HG03439 (cell line): ENCODE measurements around the gene TRAPPC8.
"Not testable (repeated sequence)": the region's sequence is repeated elsewhere in the genome, so short reads cannot be mapped to it uniquely, and the experiment has no call there.

ENCODE experiments used
- ATAC-seq: cut with Tn5 transposase; IDR thresholded peaks from one replicate; pipeline ENCODE4 v1.9.1; 2021; ENCODE audit warnings: mild to moderate bottlenecking, moderate library complexity; ENCODE audit not compliant: unreplicated experiment

The TRAPPC8 gene, protein sequence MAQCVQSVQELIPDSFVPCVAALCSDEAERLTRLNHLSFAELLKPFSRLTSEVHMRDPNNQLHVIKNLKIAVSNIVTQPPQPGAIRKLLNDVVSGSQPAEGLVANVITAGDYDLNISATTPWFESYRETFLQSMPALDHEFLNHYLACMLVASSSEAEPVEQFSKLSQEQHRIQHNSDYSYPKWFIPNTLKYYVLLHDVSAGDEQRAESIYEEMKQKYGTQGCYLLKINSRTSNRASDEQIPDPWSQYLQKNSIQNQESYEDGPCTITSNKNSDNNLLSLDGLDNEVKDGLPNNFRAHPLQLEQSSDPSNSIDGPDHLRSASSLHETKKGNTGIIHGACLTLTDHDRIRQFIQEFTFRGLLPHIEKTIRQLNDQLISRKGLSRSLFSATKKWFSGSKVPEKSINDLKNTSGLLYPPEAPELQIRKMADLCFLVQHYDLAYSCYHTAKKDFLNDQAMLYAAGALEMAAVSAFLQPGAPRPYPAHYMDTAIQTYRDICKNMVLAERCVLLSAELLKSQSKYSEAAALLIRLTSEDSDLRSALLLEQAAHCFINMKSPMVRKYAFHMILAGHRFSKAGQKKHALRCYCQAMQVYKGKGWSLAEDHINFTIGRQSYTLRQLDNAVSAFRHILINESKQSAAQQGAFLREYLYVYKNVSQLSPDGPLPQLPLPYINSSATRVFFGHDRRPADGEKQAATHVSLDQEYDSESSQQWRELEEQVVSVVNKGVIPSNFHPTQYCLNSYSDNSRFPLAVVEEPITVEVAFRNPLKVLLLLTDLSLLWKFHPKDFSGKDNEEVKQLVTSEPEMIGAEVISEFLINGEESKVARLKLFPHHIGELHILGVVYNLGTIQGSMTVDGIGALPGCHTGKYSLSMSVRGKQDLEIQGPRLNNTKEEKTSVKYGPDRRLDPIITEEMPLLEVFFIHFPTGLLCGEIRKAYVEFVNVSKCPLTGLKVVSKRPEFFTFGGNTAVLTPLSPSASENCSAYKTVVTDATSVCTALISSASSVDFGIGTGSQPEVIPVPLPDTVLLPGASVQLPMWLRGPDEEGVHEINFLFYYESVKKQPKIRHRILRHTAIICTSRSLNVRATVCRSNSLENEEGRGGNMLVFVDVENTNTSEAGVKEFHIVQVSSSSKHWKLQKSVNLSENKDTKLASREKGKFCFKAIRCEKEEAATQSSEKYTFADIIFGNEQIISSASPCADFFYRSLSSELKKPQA (N-terminal part only)

DNA sequence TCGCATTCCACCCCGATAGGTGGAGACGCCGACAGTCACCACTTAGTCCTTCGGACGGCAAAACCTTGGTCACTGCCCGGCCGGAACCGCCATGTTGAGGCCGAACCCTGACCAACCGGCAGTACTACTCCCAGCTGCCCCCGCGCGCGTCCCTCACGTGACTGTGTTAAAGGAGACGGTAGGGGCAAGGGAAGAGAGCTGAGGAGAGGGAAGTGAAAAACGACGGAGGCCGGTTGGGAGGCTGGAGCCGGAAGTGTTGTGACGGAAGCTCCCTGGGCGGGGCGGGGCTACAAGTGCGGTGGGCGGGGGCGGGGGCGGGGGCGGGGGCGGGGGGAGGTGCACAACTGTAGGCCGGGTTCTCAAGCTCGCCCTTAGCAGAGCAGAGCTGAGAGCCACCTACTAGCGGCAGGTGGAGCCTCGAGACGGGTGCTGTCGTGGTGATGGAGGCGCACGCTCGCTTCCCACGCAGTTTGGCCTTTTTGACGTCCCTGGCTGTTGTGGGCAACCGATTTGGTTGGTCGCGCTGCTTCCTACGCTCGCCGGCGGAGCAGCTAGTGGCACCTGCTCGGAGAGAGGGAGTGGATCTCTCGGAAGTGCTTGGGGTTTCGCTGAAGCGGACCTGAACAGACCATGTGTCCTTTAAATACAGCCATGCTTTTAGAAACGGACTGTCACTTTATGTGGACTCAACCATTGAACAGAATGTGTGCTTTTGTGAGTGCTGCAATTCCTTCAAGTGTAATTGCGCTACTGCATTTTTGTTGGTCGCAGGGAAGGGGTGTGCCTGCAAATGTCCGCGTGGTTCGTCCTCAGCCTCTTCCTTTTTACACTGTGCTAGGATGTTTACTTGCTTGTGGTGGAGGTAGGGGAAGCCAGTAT is at the start of gene TRAPPC8:
Gene TRAPPC8, minus strand, starts transcription at position 130 of the 879 bp plus-strand sequence. CDS start 364 bp downstream, outside the sequence.
- peak; percentile 86 for ATAC-seq

- ATAC-seq = peak; percentile 88
These were observed 47.9 kb upstream of the TRAPPC8 start for GRCh38 chr18:31990823-31991222.

DNA sequence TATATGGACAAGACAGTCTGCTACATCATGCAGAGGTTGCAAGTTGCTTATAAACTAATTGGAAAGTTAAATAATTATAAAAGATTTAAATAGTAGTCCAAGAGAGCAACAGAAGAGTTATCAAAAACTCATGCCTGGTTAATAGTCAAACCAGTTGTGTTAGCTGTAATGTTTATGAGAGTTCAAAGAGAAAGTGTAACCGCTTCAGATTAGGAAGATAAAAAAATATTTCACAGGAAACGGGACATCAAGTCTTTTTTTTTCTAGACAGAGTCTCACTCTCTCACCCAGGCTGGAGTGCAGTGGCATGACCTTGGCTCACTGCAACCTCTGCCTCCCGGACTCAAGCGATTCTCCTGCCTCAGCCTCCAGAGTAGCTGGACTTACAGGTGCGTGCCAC is 41.0 kb upstream of the TRAPPC8 start:
- no peak for ATAC-seq

DNA sequence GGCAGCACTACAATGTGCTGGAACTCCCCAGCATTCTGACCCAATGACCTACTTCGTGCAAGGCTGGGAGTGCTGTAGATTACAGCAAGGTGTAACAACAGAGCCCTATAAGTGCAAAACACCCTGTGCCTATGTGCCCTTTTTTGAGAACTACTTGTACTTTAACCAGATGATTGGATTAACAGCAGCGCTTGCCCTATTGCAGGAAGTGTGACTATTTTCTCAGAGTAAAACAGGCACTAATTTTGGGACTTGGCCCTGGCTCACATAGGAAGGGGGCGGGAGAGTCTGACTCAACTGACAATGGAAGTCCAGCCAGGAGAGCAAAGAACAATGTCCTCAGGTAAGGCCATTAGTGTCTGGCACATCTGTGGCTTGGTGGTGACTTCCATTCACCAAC is 40.1 kb upstream of the TRAPPC8 start:
- ATAC-seq = no peak

DNA sequence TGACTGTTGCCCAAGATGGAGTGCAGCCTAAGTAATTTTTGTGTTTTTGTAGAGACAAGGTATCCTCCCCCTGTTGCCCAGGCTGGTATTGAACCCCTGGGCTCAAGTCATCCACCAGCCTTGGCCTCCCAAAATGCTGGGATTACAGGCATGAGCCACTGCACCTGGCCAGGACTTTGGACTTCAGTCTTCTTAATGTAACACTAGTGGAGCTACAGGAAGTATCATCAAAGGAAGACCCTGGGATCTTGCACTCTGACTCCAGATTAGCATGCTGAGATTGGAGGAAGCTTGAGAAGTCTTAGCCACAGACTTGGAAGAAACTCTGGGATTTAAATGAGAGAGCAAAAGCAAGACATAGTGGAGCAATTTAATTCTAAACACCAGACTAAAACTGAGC is 37.9 kb upstream of the TRAPPC8 start:
- no peak for ATAC-seq

DNA sequence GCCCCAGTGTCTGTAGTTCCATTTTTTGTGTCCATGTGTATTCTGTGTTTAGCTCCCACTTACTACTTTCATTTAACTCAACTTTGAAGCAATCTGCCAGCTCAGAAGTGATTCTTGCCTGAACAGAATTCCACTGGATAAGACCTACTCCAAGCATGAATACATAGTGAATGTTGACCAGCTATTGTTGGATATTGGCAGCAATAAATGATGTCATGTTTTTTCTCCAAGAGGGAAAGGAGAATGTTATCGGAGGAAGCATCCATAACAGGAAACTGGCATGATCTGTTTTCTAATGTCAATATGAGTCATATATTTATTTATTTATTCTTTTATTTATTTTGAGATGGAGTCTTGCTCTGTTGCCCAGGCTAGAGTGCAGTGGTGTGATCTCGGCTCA is 36.8 kb upstream of the TRAPPC8 start:
- no peak for ATAC-seq

- no peak for ATAC-seq
These were observed 35.7 kb upstream of the TRAPPC8 start for GRCh38 chr18:31978616-31979015.

- ATAC-seq = no peak
These were observed 34.4 kb upstream of the TRAPPC8 start for GRCh38 chr18:31977270-31977872.

DNA sequence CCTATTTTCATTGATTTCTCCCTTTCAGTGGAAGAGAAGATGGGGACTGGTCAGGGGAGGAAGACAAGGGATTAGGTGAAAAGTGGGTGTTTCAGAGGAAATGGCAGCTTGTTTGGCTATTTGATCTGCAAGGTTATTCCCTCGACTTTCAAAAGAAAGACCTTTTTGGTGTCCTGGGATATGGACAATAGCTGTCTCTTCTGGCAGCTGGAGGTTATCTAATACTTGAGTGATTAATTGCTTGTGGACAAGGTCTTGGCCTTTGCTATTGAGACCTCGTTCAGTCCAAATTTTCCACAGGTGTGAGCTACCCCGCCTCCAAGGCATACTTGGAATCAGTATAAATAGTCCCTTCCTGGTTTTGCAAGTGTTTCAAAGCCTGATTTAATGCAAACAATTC is 33.3 kb upstream of the TRAPPC8 start:
- no peak for ATAC-seq

GRCh38 chr18:31973929-31974546 is 31.1 kb upstream of the TRAPPC8 start:
- no peak for ATAC-seq

DNA sequence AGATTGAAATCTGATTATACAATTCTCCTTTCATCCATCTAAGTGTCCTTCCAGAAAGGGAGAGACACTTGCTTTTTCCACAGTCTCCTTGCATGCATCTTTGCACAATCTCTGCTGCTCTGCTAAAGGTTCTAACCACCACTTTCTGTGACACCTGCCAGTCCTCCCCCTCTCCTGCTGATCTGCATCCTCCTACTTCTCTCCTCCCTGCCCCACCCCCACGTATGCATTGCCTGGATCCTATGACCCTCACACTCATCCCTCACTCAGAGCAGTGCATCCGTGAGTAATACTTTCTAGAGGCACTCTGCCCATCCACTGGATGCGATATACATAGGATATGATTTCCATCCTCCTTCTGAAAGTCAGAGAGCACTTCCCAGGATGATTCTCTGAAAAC is 27.7 kb upstream of the TRAPPC8 start:
- no peak for ATAC-seq

DNA sequence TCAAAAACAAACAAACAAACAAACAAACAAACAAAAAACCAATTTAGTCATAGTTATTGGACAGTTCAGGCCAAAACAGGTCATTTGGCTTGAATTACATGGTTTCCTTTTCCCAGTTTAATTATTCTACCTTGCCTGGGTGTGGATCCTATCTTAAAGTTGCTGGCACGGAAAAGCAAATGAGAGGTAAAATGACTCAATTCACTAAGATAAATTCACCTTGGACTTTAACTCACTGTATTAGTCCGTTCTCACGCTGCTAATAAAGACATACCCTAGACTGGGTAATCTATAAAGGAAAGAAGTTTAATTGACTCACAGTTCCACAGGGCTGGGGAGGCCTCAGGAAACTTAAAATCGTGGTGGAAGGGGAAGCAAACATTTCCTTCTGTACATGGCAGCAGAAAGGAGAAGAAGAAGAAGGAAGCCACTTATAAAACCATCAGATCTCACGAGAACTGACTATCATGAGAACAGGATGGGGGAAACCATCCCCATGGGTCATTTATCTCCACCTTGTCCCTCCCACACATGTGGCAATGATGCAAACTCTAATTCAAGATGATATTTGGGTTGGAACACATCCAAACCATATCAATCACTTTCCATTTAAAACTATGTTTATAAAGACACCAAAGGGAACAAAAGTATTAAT is 22.5 kb upstream of the TRAPPC8 start:
- ATAC-seq = no peak

DNA sequence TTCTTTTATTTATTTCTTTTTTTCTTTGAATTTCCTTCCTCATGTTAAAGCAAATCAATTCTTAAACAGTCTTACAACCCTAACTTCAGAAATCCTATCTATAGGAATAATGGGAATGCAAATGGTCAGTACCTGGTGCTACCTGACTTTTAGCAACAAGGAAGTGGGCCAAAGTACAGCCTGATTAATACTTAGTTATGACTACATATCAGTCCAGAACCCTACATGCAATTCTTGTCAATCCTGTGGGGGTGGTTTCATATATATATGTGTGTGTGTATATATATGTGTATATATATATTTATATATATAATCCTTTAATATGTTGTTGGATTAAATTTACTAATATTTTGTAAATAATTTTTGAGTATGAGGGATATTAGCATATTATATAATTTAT is 14.8 kb upstream of the TRAPPC8 start:
- ATAC-seq = no peak

- no peak for ATAC-seq
These were observed 11.4 kb upstream of the TRAPPC8 start for GRCh38 chr18:31954349-31954748.

DNA sequence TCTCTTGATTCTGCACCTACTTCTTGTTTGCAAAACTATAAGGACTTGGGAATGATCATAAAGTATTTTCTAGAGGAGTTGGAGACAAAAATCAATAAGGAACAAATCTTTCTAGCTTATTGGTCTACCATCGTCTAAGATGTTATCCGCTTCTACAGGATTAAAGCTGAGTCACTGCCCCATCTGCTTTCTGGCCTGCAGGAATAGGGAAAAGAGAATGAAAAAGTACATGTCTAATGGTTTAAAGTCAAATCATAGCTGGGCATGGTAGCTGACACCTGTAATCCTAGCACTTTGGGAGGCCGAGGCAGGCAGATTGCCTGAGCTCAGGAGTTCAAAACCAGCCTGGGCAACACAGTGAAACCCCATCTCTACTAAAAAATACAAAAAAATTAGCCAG is 10.8 kb upstream of the TRAPPC8 start:
- not testable (repeated sequence) for ATAC-seq

GRCh38 chr18:31952223-31952622 is 9.3 kb upstream of the TRAPPC8 start:
- no peak for ATAC-seq

DNA sequence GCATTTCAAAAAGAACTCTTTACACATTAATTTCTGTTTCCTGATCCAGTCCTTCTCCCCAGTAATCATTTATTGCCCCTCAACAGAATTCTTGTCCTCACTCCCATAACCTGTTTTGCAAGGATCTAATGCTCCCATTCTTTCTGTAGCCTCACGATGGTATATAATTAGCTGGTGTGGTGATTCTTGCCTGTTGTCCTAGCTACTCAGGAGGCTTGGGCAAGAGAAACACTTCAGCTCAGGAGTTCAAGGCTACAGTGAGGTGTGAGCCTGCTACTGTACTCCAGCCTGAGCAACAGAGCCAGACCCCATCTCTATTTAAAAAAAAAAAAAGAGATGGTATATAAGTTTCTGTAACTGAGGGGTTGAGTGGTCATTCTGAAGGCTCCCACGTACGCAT is 7.7 kb upstream of the TRAPPC8 start:
- ATAC-seq = no peak

DNA sequence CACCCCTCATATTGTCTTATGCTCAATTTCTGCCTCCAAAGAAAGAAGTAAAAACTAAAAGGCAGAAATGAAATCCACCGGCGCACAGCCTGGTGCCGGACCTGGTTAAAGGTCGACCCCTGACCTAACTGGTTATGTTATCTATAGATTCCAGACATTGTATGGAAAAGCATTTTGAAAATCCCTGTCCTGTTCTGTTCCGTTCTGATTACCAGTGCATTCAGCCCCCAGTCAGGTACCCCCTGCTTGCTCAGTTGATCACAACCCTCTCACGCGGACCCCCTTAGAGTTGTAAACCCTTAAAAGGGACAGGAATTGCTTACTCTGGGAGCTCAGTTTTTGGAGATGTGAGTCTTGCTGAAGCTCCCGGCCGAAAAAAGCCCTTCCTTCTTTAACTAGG is 5.4 kb upstream of the TRAPPC8 start:
- ATAC-seq = not testable (repeated sequence)
